ENCODE data around the gene GLRX5. TPM values are rescaled to one million over a fixed set of nuclear protein-coding genes. Genes with fewer than 3 reads are reported as not detected.

Gene GLRX5
- total RNA-seq, result 27.7 and 35.8 TPM in 2 replicates

DNA sequence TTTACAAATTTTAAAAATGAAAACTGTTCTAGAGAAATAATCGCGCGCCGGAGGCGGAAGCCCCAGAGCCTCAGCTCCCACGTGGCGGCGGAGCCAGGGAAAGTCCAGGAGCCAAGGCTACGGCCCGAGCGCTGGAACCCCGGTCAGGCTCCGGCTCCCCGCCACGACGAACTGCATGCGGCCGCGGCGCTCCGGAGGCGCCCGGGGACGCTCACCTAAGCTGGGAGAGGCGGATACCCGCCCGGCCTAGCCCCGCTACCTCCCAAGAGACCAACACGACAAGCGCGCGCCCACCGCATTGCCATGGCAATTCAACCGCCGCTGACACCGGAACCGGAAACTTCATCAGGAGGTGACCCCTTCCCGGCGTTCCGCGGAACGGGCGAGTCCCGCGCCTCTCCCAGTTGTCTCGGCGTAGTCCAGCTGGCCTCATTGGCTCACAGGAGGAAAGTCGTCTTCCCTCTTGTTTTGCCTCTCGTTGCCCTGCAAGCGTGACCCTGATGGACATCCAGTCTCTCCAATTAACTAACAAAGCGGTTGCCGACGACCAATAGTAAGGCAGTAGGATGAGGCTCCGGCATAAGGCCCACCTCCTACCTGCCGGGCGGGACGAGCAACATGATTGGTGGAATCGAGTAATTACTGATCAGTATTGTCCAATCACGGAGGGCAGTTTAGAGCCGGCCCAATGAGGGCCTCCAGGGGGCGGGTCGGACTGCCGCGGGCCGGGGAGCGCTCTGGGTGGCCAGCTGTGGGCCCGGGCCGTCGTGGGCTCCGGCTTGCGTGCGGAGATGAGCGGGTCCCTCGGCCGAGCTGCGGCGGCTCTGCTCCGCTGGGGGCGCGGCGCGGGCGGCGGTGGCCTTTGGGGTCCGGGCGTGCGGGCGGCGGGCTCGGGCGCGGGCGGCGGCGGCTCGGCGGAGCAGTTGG, at the start of gene GLRX5:
Gene GLRX5 (plus strand): TSS at position 752 of the 927 bp plus-strand sequence. CDS start 40 bp downstream, at position 792.
- DNase-seq (ENCODE audit: low read depth), result peak; percentile 100
- TF ChIP-seq, protein P1, sequence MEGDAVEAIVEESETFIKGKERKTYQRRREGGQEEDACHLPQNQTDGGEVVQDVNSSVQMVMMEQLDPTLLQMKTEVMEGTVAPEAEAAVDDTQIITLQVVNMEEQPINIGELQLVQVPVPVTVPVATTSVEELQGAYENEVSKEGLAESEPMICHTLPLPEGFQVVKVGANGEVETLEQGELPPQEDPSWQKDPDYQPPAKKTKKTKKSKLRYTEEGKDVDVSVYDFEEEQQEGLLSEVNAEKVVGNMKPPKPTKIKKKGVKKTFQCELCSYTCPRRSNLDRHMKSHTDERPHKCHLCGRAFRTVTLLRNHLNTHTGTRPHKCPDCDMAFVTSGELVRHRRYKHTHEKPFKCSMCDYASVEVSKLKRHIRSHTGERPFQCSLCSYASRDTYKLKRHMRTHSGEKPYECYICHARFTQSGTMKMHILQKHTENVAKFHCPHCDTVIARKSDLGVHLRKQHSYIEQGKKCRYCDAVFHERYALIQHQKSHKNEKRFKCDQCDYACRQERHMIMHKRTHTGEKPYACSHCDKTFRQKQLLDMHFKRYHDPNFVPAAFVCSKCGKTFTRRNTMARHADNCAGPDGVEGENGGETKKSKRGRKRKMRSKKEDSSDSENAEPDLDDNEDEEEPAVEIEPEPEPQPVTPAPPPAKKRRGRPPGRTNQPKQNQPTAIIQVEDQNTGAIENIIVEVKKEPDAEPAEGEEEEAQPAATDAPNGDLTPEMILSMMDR (IDR thresholded peaks at IDR 0.05; ENCODE audit: insufficient read depth, low read depth, low read length), result no peak
- H3K4me3 ChIP-seq (ENCODE audit: low read depth, low read length), result peak within 1 kb of the TSS; percentile 85

DNA sequence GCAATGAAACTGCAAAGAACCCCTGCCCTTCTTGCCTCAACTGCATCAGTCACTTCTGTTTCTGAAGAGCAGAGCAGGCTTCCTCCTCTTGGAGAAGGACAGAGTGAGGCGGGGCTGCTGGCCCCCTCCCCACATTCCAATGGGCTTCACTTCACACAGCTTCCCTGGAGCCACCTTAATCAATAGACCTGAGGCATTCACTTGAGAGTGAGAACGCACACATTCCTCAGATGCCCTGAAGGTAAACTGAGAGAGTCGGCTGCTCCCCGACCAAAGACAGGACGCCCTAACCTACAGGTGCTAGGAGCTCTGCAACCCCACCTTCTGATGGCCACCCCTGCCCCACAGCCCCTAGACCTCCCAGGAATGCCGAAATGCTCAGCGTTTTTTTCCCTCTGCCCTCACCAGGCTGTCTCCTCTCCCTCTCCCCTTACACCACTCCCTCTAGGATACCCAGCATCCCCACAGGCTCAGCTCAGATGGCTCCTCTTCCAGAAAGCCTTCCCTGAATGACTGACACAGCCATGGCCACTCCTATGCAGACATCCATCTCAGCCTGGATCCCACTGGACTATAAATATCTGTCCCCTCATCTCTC, 49.5 kb upstream of the GLRX5 start:
- no peak for DNase-seq (ENCODE audit: low read depth)

DNA sequence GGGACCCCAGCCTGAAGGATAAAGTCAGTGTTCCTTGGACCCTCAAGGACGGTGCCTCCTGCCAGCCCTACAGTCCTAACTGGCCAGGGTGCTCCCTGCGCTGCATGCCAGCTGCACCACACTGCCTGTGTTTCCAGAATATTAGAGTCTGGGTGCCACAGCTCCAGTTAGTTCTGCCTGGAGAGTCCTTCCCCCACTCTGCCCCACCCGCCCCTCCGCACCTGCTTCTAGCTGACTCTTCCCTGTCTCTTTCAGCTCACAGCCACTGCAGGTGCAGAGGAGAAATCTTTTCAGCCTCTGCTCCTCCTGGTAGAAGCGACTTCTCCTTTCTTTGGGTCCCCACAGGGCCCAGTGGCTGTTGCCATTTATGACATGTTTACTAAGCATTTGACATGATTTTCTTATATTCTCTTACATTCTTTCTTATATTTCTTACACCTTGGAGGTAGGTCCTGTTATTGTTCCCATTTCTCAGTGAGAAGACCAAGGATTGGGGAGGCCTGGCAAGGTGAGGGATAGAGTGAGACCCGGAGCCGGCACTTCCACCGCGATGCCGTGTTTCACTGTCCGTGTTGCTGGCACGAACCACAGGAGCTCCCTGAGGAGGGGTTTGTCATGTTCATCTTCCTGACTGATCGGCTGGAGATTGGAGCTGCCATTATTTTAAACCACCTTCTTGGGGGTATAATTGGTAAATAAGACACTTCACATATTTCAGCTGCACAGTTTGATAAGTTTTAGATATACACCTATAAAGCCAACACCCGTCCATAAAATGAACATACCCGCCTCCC, 47.8 kb upstream of the GLRX5 start:
- TF ChIP-seq, protein P1 (IDR thresholded peaks at IDR 0.05; ENCODE audit: insufficient read depth, low read depth, low read length), result no peak
- H3K4me3 ChIP-seq (ENCODE audit: low read depth, low read length), result no peak overlapping the region
- DNase-seq (ENCODE audit: low read depth), result no peak

More for the DNA sequence above, 49.5 kb upstream of the GLRX5 start:
- TF ChIP-seq, protein P1 (IDR thresholded peaks at IDR 0.05; ENCODE audit: insufficient read depth, low read depth, low read length), result no peak
- H3K4me3 ChIP-seq (ENCODE audit: low read depth, low read length), result no peak overlapping the region

DNA sequence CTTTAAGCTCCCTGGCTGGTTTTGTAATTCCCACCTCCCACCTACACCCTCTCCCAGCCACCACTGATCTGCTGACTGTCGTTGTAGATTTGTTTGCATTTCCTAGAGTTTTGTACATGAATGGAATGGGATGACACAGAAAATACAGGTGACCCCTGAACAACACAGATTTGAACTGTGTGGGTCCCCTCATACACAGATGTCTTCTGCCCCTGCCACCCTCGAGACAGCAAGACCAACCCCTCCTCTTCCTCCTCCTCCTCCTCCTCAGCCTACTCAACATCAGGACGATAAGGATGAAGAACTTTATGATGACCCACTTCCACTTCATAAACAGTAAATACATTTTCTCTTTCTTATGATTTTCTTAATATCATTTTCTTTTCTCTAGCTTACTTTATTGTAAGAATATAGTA, 47.2 kb upstream of the GLRX5 start:
- DNase-seq (ENCODE audit: low read depth), result no peak

DNA sequence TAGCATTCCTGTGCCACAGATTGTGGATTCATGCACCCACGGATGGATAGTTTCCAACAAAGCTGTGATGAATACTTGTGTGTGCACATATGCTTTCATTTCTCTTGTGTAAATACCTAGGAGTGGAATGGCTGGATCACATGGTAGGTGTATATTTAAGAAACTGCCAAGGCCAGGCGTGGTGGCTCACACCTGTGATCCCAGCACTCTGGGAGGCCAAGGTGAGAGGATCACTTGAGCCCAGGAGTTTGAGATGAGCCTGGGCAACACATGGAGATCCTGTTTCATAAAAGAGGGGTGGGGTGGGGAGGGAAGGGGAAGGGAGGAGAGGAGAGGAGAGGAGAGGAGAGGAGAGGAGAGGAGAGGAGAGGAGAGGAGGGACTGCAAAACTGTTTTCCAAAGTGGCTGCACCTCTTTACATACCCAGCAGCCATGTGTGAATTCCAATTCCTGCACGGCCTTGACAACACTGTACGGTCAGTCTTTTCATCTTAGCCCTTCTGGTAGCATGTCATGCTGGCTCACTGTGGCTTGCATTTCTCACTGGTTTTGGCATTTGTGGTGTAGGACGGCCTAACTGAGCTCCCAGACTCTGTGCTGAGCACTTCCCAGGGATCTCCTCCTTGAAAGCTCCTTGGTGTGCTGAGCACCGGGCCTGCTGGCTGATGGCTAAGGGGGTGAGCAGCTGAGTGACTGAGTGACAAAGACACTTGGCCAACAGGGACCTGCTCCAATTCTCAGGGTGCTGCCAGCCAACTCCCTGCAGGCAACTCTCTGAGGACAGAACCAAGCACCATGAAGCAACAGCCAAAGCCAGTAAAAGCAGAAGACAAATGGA, 46.3 kb upstream of the GLRX5 start:
- TF ChIP-seq, protein P1 (IDR thresholded peaks at IDR 0.05; ENCODE audit: insufficient read depth, low read depth, low read length), result no peak
- H3K4me3 ChIP-seq (ENCODE audit: low read depth, low read length), result no peak overlapping the region
- no peak for DNase-seq (ENCODE audit: low read depth)

More for the DNA sequence above, 47.2 kb upstream of the GLRX5 start:
- TF ChIP-seq, protein P1 (IDR thresholded peaks at IDR 0.05; ENCODE audit: insufficient read depth, low read depth, low read length), result no peak
- H3K4me3 ChIP-seq (ENCODE audit: low read depth, low read length), result no peak overlapping the region
